ENCODE measurements around the gene CTNNBIP1. TPM values are rescaled to one million over a fixed set of nuclear protein-coding genes. Genes with fewer than 3 reads are reported as not detected.

Gene CTNNBIP1
- total and polyA plus RNA-seq, 9 of the 15 experiments (the other 6 are each of a cell fraction or from before 2014, with no cell fraction given), result 0.65 to 29.2 (median 14.7) TPM

DNA sequence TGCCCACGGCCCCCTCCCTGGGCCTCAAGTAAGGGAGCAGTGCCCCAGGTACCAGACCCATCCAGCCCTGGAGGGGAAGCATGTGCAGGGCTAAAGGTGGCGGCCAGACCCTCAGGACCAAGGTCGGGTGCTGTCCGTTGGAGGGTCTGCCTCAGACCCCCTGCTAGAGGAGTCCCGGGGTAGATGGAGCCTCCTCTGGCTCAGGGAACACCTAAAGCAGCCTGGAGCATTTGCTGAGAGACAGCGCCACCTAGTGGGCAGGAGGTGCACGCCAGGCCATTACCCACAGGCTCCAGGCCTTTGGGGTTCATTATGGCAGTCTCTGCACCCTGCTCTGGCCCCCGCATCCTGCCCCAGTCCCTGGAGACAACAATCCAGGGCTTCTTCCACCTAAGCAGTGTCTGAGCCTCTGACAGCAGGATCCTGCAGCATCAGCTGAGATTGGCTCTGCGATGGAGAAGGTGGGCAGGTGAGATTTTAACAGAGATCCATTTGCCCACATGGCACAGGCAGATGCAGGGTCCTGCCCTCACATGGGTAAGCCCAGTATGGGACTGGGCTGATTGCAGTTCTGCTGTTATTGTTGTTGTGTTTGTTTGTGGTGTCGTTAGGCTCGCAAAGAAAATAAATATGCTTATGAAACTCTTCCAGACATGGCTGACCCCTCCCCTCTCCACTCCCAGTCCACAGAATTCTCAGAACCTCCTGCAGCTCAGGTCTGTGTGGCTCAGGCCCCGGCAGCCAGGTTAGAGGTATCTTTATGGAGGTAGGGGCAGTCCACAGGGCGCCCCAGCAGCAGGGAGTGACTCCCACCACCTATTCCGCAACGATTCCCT is 42.4 kb downstream of the CTNNBIP1 start (continued):
- TF ChIP-seq, protein P1, sequence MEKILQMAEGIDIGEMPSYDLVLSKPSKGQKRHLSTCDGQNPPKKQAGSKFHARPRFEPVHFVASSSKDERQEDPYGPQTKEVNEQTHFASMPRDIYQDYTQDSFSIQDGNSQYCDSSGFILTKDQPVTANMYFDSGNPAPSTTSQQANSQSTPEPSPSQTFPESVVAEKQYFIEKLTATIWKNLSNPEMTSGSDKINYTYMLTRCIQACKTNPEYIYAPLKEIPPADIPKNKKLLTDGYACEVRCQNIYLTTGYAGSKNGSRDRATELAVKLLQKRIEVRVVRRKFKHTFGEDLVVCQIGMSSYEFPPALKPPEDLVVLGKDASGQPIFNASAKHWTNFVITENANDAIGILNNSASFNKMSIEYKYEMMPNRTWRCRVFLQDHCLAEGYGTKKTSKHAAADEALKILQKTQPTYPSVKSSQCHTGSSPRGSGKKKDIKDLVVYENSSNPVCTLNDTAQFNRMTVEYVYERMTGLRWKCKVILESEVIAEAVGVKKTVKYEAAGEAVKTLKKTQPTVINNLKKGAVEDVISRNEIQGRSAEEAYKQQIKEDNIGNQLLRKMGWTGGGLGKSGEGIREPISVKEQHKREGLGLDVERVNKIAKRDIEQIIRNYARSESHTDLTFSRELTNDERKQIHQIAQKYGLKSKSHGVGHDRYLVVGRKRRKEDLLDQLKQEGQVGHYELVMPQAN (IDR thresholded peaks at IDR 0.05; ENCODE audit: borderline replicate concordance), result no peak
- no peak for TF ChIP-seq ARNT (IDR thresholded peaks at IDR 0.05)
- no peak for TF ChIP-seq HMG20B (CRISPR knock-in tag; IDR thresholded peaks at IDR 0.05)
- TF ChIP-seq, protein P2, sequence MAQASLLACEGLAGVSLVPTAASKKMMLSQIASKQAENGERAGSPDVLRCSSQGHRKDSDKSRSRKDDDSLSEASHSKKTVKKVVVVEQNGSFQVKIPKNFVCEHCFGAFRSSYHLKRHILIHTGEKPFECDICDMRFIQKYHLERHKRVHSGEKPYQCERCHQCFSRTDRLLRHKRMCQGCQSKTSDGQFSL (CRISPR knock-in tag; IDR thresholded peaks at IDR 0.05), result no peak
- TF ChIP-seq, protein P2 (tag; IDR thresholded peaks at IDR 0.05), result no peak
- peak; percentile 26 for TF ChIP-seq SMAD1 (IDR thresholded peaks at IDR 0.05; ENCODE audit: low read depth, low read length, partially characterized antibody)
- peak; percentile 50; the same call in 1 of the 2 replicates for TF ChIP-seq CTBP1 (IDR thresholded peaks at IDR 0.05; ENCODE audit: borderline replicate concordance)
- no peak for TF ChIP-seq ZNF561 (CRISPR knock-in tag; conservative IDR thresholded peaks at IDR 0.05)
- TF ChIP-seq, protein P3, sequence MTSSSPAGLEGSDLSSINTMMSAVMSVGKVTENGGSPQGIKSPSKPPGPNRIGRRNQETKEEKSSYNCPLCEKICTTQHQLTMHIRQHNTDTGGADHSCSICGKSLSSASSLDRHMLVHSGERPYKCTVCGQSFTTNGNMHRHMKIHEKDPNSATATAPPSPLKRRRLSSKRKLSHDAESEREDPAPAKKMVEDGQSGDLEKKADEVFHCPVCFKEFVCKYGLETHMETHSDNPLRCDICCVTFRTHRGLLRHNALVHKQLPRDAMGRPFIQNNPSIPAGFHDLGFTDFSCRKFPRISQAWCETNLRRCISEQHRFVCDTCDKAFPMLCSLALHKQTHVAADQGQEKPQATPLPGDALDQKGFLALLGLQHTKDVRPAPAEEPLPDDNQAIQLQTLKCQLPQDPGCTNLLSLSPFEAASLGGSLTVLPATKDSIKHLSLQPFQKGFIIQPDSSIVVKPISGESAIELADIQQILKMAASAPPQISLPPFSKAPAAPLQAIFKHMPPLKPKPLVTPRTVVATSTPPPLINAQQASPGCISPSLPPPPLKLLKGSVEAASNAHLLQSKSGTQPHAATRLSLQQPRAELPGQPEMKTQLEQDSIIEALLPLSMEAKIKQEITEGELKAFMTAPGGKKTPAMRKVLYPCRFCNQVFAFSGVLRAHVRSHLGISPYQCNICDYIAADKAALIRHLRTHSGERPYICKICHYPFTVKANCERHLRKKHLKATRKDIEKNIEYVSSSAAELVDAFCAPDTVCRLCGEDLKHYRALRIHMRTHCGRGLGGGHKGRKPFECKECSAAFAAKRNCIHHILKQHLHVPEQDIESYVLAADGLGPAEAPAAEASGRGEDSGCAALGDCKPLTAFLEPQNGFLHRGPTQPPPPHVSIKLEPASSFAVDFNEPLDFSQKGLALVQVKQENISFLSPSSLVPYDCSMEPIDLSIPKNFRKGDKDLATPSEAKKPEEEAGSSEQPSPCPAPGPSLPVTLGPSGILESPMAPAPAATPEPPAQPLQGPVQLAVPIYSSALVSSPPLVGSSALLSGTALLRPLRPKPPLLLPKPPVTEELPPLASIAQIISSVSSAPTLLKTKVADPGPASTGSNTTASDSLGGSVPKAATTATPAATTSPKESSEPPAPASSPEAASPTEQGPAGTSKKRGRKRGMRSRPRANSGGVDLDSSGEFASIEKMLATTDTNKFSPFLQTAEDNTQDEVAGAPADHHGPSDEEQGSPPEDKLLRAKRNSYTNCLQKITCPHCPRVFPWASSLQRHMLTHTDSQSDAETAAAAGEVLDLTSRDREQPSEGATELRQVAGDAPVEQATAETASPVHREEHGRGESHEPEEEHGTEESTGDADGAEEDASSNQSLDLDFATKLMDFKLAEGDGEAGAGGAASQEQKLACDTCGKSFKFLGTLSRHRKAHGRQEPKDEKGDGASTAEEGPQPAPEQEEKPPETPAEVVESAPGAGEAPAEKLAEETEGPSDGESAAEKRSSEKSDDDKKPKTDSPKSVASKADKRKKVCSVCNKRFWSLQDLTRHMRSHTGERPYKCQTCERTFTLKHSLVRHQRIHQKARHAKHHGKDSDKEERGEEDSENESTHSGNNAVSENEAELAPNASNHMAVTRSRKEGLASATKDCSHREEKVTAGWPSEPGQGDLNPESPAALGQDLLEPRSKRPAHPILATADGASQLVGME (CRISPR knock-in tag; IDR thresholded peaks at IDR 0.05), result no peak
- no peak for TF ChIP-seq KDM5B (IDR thresholded peaks at IDR 0.05; ENCODE audit: insufficient replicate concordance, low read depth, low read length)
- TF ChIP-seq CBX2 (IDR thresholded peaks at IDR 0.05; ENCODE audit: insufficient read depth, low read length, poor library complexity, severe bottlenecking), result no peak
- no peak for TF ChIP-seq U2AF1 (optimal IDR thresholded peaks at IDR 0.05; ENCODE audit: low read depth, low read length)
- TF ChIP-seq TCF7L2 (IDR thresholded peaks at IDR 0.05; ENCODE audit: low read depth, low read length), result no peak
- TF ChIP-seq, protein P4, sequence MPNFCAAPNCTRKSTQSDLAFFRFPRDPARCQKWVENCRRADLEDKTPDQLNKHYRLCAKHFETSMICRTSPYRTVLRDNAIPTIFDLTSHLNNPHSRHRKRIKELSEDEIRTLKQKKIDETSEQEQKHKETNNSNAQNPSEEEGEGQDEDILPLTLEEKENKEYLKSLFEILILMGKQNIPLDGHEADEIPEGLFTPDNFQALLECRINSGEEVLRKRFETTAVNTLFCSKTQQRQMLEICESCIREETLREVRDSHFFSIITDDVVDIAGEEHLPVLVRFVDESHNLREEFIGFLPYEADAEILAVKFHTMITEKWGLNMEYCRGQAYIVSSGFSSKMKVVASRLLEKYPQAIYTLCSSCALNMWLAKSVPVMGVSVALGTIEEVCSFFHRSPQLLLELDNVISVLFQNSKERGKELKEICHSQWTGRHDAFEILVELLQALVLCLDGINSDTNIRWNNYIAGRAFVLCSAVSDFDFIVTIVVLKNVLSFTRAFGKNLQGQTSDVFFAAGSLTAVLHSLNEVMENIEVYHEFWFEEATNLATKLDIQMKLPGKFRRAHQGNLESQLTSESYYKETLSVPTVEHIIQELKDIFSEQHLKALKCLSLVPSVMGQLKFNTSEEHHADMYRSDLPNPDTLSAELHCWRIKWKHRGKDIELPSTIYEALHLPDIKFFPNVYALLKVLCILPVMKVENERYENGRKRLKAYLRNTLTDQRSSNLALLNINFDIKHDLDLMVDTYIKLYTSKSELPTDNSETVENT (CRISPR knock-in tag; IDR thresholded peaks at IDR 0.05), result no peak
- no peak for TF ChIP-seq ZNF778 (CRISPR knock-in tag; IDR thresholded peaks at IDR 0.05)
- no peak for TF ChIP-seq FOXA1 (IDR thresholded peaks at IDR 0.05; ENCODE audit: borderline replicate concordance)
